ENCODE results near the gene DHX35. TPM values are rescaled to one million over a fixed set of nuclear protein-coding genes. Genes with fewer than 3 reads are reported as not detected.

DHX35 gene
- total RNA-seq, 1 donor from 2014 or later, result 14.0 TPM

GRCh38 chr20:39049148-39049547, 87.0 kb downstream of the DHX35 start:
- Mint-ChIP-seq H3K27me3 (peaks cover 10% of the 10 kb centered on the region), H3K9me3 (no peaks in the 10 kb centered on the region), H3K27ac (no peak overlapping the region), H3K4me3 (no peak overlapping the region), H3K36me3 (no peaks in the 10 kb centered on the region), H3K4me1 (ENCODE audit: unreplicated experiment) (peaks cover 4% of the 10 kb centered on the region)
- no peak for DNase-seq (ENCODE audit: extremely low spot score, unreplicated experiment)
- TF ChIP-seq, protein P1, sequence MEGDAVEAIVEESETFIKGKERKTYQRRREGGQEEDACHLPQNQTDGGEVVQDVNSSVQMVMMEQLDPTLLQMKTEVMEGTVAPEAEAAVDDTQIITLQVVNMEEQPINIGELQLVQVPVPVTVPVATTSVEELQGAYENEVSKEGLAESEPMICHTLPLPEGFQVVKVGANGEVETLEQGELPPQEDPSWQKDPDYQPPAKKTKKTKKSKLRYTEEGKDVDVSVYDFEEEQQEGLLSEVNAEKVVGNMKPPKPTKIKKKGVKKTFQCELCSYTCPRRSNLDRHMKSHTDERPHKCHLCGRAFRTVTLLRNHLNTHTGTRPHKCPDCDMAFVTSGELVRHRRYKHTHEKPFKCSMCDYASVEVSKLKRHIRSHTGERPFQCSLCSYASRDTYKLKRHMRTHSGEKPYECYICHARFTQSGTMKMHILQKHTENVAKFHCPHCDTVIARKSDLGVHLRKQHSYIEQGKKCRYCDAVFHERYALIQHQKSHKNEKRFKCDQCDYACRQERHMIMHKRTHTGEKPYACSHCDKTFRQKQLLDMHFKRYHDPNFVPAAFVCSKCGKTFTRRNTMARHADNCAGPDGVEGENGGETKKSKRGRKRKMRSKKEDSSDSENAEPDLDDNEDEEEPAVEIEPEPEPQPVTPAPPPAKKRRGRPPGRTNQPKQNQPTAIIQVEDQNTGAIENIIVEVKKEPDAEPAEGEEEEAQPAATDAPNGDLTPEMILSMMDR (conservative IDR thresholded peaks at IDR 0.05), result no peak

GRCh38 chr20:39049684-39050554, 87.8 kb downstream of the DHX35 start:
- no peaks in the 10 kb centered on the region for H3K36me3 Mint-ChIP-seq
- peaks cover 4% of the 10 kb centered on the region for H3K4me1 Mint-ChIP-seq (ENCODE audit: unreplicated experiment)
- H3K27ac Mint-ChIP-seq, result peak overlapping the region; percentile 29
- peak overlapping the region; percentile 89 for H3K4me3 Mint-ChIP-seq
- H3K27me3 Mint-ChIP-seq, result peaks cover 10% of the 10 kb centered on the region
- DNase-seq (ENCODE audit: extremely low spot score, unreplicated experiment), result peak; percentile 86
- no peaks in the 10 kb centered on the region for H3K9me3 Mint-ChIP-seq
- TF ChIP-seq, protein P1 (conservative IDR thresholded peaks at IDR 0.05), result peak; percentile 100

DNA sequence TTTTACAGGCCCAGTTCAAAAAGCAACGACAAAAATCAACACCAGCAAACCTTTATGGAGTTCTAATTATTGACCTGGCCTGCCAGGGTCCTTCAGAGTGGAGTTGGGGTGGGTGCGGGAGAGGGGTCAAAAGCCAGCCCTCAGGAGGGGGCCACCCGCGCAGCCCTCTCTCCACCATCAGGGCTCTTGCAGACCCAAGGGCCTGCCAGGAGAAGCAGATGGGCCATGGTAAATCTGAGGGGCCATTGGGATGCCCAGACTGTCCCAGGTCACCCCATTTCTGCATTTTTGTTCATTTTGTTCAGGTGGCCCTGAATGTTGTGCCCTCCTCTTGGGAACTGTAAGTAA, 88.4 kb downstream of the DHX35 start:
- peak overlapping the region; percentile 89 for H3K4me3 Mint-ChIP-seq
- peaks cover 11% of the 10 kb centered on the region for H3K27me3 Mint-ChIP-seq
- no peak overlapping the region for H3K27ac Mint-ChIP-seq
- no peaks in the 10 kb centered on the region for H3K36me3 Mint-ChIP-seq
- H3K4me1 Mint-ChIP-seq (ENCODE audit: unreplicated experiment), result peaks cover 4% of the 10 kb centered on the region
- DNase-seq (ENCODE audit: extremely low spot score, unreplicated experiment), result no peak
- TF ChIP-seq, protein P1 (conservative IDR thresholded peaks at IDR 0.05), result no peak
- H3K9me3 Mint-ChIP-seq, result no peaks in the 10 kb centered on the region

- TF ChIP-seq, protein P1 (conservative IDR thresholded peaks at IDR 0.05), result no peak
- Mint-ChIP-seq H3K4me3 (no peak overlapping the region), H3K36me3 (no peaks in the 10 kb centered on the region), H3K27ac (no peak overlapping the region), H3K27me3 (peaks cover 27% of the 10 kb centered on the region), H3K9me3 (no peaks in the 10 kb centered on the region), H3K4me1 (ENCODE audit: unreplicated experiment) (peaks cover 4% of the 10 kb centered on the region)
- no peak for DNase-seq (ENCODE audit: extremely low spot score, unreplicated experiment)
Measured at GRCh38 chr20:39052676-39053075, 90.5 kb downstream of the DHX35 start.

GRCh38 chr20:39057143-39057542, 95.0 kb downstream of the DHX35 start:
- no peak overlapping the region for H3K27ac Mint-ChIP-seq
- no peak for DNase-seq (ENCODE audit: extremely low spot score, unreplicated experiment)
- no peak overlapping the region for H3K4me3 Mint-ChIP-seq
- no peaks in the 10 kb centered on the region for H3K4me1 Mint-ChIP-seq (ENCODE audit: unreplicated experiment)
- H3K27me3 Mint-ChIP-seq, result peaks cover 24% of the 10 kb centered on the region
- no peaks in the 10 kb centered on the region for H3K36me3 Mint-ChIP-seq
- TF ChIP-seq, protein P1 (conservative IDR thresholded peaks at IDR 0.05), result no peak
- no peaks in the 10 kb centered on the region for H3K9me3 Mint-ChIP-seq

Data from type B pancreatic cell (in vitro differentiated cells).